Adrenal gland (tissue), 12 donors: ENCODE results near the gene ZBED5. TPM values are rescaled to one million over a fixed set of nuclear protein-coding genes. Genes with fewer than 3 reads are reported as not detected.
"Not testable (repeated sequence)": the region's sequence is repeated elsewhere in the genome, so short reads cannot be mapped to it uniquely, and the experiment has no call there.

Experiments used
- DNase-seq, 7 donors: peaks; one replicate each; pipeline ENCODE4 v3.0.0-alpha.2; 2019 to 2020
- H3K27ac ChIP-seq, 5 donors: fragments of 200-600 bp; sonication (generic) in 4 of 5; 1 replicate in 3 of 5; 2 replicates in 2 of 5; pipeline versions ENCODE4 v1.5.1 to v1.8.0; 2016 to 2020; ENCODE audit warnings: mild to moderate bottlenecking in 1 of 5
- H3K27me3 ChIP-seq: fragments of 200-600 bp; 2 replicates; pipeline ENCODE4 v1.8.0; 2021
- H3K36me3 ChIP-seq, 2 donors: fragments of 200-600 bp; replicated peaks in 1 of 2; 1 replicate in 1 of 2; 2 replicates in 1 of 2; pipeline versions ENCODE4 v1.5.1 to v1.8.0; 2018 to 2022
- H3K4me1 ChIP-seq, 2 donors: fragments of 200-600 bp; replicated peaks in 1 of 2; 1 replicate in 1 of 2; 2 replicates in 1 of 2; pipeline versions ENCODE4 v1.5.1 to v1.8.0; 2018 to 2021
- H3K4me3 ChIP-seq, 4 donors: fragments of 200-600 bp; sonication (generic) in 3 of 4; one replicate each; pipeline ENCODE4 v1.5.1; 2016 to 2018
- H3K9me3 ChIP-seq, 3 donors: fragments of 200-600 bp; sonication (generic) in 1 of 3; replicated peaks in 1 of 3; 1 replicate in 2 of 3; 2 replicates in 1 of 3; pipeline versions ENCODE4 v1.5.1 to v1.8.0; 2016 to 2021
- POLR2A ChIP-seq, 2 donors: fragments of 450-650 bp; IDR thresholded peaks; one replicate each; pipeline ENCODE4 v1.6.1; 2017; ENCODE audit warnings: antibody characterized with exemption in 2 of 2, mild to moderate bottlenecking in 2 of 2, moderate library complexity in 1 of 2
- WGBS, 4 donors: extraction: QIAGEN DNeasy Blood & Tissue Kit in 2 of 4; methylation state at CpG; one replicate each; pipeline versions ENCODE4 v1.1.5 to v1.1.7; 2013 to 2017; 5-methylcytosine and 5-hydroxymethylcytosine counted together
- intact Hi-C, 2 donors: fragments of 100-400 bp; cut with DNase I; formaldehyde crosslinking; loops; one replicate each; pipeline versions ENCODE4 v1.14.1 to v1.15.0; 2022 to 2023
- polyA plus RNA-seq, 3 donors: library from polyadenylated mRNA; stranded (reverse); fragments of 200-250 nt in 2 of 3; fragments of 350-450 nt in 1 of 3; fragmentation: Illumina TruSeq in 1 of 3; extraction: RNeasy Lipid Tissue Mini Kit (QIAGEN cat#74804) in 1 of 3; gene quantifications; one replicate each; pipeline ENCODE4 v1.2.3, GENCODE V29; 2013 to 2014
- total RNA-seq, 9 donors: library from RNA; depleted of rRNA in 4 of 9; stranded (reverse); fragments of >200 nt in 4 of 9; fragments of 120-200 nt in 1 of 9; fragmentation: NEBNext Ultra II Directional in 1 of 9; extraction: Animal tissue kit (Norgen Biotek cat#: 25700) in 1 of 9; gene quantifications; one replicate each; pipeline versions ENCODE4 v1.1.0 to v1.2.4, GENCODE V29; 2013 to 2023
- TF ChIP-seq, protein P1 (sequence below), 6 experiments: fragments of 450-650 bp in 4 of 6; fragments of 200-600 bp in 2 of 6; sonication (generic) in 1 of 6; IDR thresholded peaks; 1 replicate in 5 of 6; 2 replicates in 1 of 6; pipeline versions ENCODE4 v1.5.1 to v1.8.0; 2016 to 2021; ENCODE audit warnings: antibody characterized with exemption in 6 of 6, mild to moderate bottlenecking in 2 of 6, moderate library complexity in 1 of 6
- donor health status: healthy with polysubstance abuse.
- donor health status: Bipolar disorder and iron deficiency.
- donor health status: DM: yes; HTN: yes; CAD: no.
- donor health status: DM: no; HTN: no; CAD: no.
- donor health status: DM: no; HTN: no; CAD: no.
- donor health status: DM: yes; HTN: yes; CAD: no.

ZBED5 gene
- total and polyA plus RNA-seq, 12 donors, result 12.3 to 53.3 (median 34.7) TPM

DNA sequence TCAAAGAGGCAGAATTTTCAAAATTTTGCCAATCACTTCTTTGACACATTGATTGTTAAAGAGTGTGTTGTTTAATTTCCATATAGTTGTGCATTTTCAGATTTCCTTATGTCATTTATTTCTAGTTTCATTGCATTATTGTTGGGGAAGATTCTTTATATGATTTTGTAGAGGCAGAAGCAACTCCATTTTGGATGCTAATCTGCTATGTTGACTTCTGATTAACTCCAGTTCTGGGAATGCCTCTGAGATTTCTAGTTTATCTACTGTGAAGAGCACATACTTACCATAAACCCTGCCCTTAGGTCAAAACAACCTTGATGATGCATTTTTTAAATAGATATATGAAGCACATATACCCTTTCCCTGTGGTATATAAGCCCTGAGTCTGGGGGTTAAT is 29.5 kb upstream of the ZBED5 start:
- Histone ChIP-seq H3K27me3 (no peaks in the 10 kb centered on the region), H3K4me3 (no peak overlapping the region), H3K27ac (no peak overlapping the region), H3K36me3 (no peaks in the 10 kb centered on the region), H3K4me1 (peaks cover 10 to 12% of the 10 kb centered on the region in 2 donors), H3K9me3 (no peaks in the 10 kb centered on the region)
- intact Hi-C loops, result no loop called here
- TF ChIP-seq POLR2A (IDR thresholded peaks at IDR 0.05), result no peak
- TF ChIP-seq, protein P1, sequence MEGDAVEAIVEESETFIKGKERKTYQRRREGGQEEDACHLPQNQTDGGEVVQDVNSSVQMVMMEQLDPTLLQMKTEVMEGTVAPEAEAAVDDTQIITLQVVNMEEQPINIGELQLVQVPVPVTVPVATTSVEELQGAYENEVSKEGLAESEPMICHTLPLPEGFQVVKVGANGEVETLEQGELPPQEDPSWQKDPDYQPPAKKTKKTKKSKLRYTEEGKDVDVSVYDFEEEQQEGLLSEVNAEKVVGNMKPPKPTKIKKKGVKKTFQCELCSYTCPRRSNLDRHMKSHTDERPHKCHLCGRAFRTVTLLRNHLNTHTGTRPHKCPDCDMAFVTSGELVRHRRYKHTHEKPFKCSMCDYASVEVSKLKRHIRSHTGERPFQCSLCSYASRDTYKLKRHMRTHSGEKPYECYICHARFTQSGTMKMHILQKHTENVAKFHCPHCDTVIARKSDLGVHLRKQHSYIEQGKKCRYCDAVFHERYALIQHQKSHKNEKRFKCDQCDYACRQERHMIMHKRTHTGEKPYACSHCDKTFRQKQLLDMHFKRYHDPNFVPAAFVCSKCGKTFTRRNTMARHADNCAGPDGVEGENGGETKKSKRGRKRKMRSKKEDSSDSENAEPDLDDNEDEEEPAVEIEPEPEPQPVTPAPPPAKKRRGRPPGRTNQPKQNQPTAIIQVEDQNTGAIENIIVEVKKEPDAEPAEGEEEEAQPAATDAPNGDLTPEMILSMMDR (IDR thresholded peaks at IDR 0.05), result no peak
- DNase-seq, result no peak

DNA sequence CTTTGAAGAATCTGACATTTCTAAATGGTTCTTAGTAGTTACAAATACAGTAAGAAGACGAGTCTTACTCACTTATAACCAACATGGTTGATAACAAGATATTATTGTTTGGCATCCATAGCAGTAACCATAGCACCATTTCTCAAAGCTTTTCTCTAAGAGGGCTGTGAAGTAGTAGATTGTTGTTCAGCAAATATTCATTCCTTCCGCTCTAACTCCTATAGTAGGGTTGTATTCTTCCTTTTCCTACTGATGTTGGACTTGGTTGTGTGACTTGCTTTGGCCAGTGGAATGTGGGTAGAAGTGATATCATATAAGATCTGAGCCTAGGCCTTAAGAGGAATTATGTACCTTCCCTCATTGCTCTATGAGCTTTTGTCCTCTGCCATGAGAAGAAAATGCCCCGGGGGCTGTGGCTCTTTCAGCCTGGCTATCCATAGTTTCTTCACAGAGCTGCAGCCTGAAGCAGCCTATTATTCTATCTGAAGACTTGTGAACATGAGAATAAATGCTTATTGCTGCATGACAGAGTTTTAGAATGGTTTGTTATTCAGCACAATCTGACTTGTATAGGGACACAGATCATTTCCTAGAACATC is 28.9 kb upstream of the ZBED5 start:
- Histone ChIP-seq H3K27me3 (no peaks in the 10 kb centered on the region), H3K27ac (no peak overlapping the region), H3K36me3 (no peaks in the 10 kb centered on the region), H3K9me3 (no peaks in the 10 kb centered on the region), H3K4me3 (no peak overlapping the region), H3K4me1 (peaks cover 10 to 12% of the 10 kb centered on the region in 2 donors)
- intact Hi-C loops, result no loop called here
- WGBS, 4 donors, result 87 to 94% (median 88%) methylated on average over 3 of the region's 3 CpGs
- no peak for DNase-seq
- TF ChIP-seq POLR2A (IDR thresholded peaks at IDR 0.05), result no peak
- TF ChIP-seq, protein P1 (IDR thresholded peaks at IDR 0.05), result no peak

DNA sequence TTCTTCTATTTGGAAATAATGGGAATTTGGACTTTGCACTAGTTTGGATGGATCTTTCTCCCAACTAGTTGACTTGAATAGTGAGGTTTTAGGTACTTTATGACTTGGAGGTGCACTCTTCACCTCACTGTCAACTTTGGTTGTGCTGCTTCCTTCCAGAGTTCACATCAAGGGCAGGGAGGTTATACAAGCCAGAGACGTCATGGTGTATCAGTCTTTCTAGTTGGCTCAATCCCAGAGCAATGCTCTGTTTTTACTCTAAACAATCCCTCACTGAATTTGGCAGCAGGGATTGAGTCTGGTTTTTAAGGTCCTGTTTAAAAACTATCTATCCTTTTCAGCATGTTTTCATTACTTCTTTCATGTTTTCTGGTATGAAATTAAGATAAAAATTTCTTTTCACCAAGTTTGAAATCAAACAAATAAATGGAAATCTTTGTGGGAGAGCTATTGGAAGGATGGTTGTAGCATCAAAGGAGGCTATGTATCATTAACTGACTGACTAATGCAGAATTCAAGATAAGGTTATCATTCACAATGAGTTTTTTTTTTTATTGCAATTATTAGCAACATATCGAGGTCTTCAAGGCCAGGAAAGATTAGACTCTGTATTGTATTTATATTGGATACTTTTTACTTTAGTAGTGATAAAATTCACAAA is 28.0 kb upstream of the ZBED5 start:
- Histone ChIP-seq H3K27me3 (no peaks in the 10 kb centered on the region), H3K4me3 (no peak overlapping the region), H3K36me3 (no peaks in the 10 kb centered on the region), H3K27ac (no peak overlapping the region), H3K9me3 (no peaks in the 10 kb centered on the region), H3K4me1 (peaks cover 10 to 12% of the 10 kb centered on the region in 2 donors)
- TF ChIP-seq, protein P1 (IDR thresholded peaks at IDR 0.05), result no peak
- 15 to 33% (median 18%) methylated on average over 2 of the region's 2 CpGs for WGBS, 4 donors
- DNase-seq, result peak in 1 of 7 donors; percentile 30
- intact Hi-C loops, result no loop called here

- peaks cover 10 to 12% of the 10 kb centered on the region in 2 donors for H3K4me1 ChIP-seq
- DNase-seq, intact Hi-C loops, H3K9me3 ChIP-seq, H3K36me3 ChIP-seq, H3K27ac ChIP-seq, H3K27me3 ChIP-seq, H3K4me3 ChIP-seq: not testable (repeated sequence)
- 89 to 97% (median 93%) methylated on average over 4 of the region's 4 CpGs for WGBS, 4 donors
Measured at GRCh38 chr11:10884292-10884691, 26.4 kb upstream of the ZBED5 start.

GRCh38 chr11:10881892-10882291 is 24.0 kb upstream of the ZBED5 start:
- H3K27ac ChIP-seq, result no peak overlapping the region
- TF ChIP-seq, protein P1 (IDR thresholded peaks at IDR 0.05), result no peak
- no peak for TF ChIP-seq POLR2A (IDR thresholded peaks at IDR 0.05)
- DNase-seq, result no peak
- H3K27me3 ChIP-seq, result no peaks in the 10 kb centered on the region
- intact Hi-C loops, result no loop called here
- 87 to 89% (median 89%) methylated on average over 3 of the region's 3 CpGs for WGBS, 4 donors
- no peaks in the 10 kb centered on the region for H3K9me3 ChIP-seq
- H3K4me1 ChIP-seq, result peaks cover 10 to 12% of the 10 kb centered on the region in 2 donors
- H3K36me3 ChIP-seq, result no peaks in the 10 kb centered on the region
- H3K4me3 ChIP-seq, result no peak overlapping the region
